PC-3 (cell line): ENCODE results near the gene NUP210L.

Source experiments
- CTCF ChIP-seq: fragments of 300-600 bp; sonication (generic); conservative IDR thresholded peaks from 2 replicates; pipeline ENCODE4 v1.5.1; 2017; ENCODE audit warnings: antibody characterized with exemption, low read depth, mild to moderate bottlenecking, low read length
- EZH2 ChIP-seq: fragments of 300-600 bp; sonication (generic); IDR thresholded peaks from one replicate; pipeline ENCODE4 v1.6.1; 2017; ENCODE audit warnings: antibody characterized with exemption, mild to moderate bottlenecking, low read length; ENCODE audit not compliant: unreplicated experiment
- EZH2phosphoT487 ChIP-seq: fragments of 300-600 bp; sonication (generic); IDR thresholded peaks from 2 replicates; pipeline ENCODE4 v1.6.1; 2018; ENCODE audit warnings: mild to moderate bottlenecking, antibody characterized with exemption, low read length, borderline replicate concordance

DNA sequence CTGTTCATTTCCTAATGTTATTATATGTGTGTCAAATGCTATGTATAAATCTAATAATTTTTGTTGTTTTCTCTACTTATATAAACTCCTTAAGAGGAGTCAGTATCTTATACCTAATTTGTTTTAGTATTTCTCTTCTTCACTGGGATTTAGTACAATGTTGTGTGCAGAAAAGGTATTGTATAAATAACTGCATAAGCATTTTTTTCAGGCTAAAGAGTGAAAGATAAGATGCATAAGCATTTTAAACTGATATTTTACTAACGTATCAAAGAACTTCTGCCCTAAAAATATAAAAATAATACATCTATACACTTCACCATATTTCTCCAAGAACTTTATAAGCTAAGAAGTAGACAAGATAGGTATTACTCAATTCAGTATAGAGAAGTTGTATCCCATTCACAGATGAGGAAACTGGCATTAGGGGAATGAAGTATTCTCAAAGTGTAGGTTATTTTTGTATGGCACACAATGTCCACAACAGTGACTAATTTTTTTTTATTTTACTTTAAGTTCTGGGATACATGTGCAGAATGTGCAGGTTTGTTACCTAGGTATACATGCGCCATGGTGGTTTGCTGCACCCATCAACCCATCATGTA, 59.3 kb downstream of the NUP210L start:
- TF ChIP-seq CTCF: no peak
- TF ChIP-seq EZH2: no peak
- TF ChIP-seq EZH2phosphoT487: no peak
